Dermis blood vessel endothelial cell (primary cell): Measurements from ENCODE around the gene TSPEAR. TPM values are rescaled to one million over a fixed set of nuclear protein-coding genes. Genes with fewer than 3 reads are reported as not detected.
"Not testable (repeated sequence)": the region's sequence is repeated elsewhere in the genome, so short reads cannot be mapped to it uniquely, and the experiment has no call there.

Experiments used
- DNase-seq: peaks from one replicate; pipeline ENCODE4 v3.0.0; 2010
- total RNA-seq: library from RNA; depleted of rRNA; stranded (reverse); fragments of >200 nt; gene quantifications from 2 replicates; pipeline ENCODE4 v1.2.3, GENCODE V29; 2014

The TSPEAR gene
- total RNA-seq, 1 donor from 2014 or later = 1.0 TPM

DNA sequence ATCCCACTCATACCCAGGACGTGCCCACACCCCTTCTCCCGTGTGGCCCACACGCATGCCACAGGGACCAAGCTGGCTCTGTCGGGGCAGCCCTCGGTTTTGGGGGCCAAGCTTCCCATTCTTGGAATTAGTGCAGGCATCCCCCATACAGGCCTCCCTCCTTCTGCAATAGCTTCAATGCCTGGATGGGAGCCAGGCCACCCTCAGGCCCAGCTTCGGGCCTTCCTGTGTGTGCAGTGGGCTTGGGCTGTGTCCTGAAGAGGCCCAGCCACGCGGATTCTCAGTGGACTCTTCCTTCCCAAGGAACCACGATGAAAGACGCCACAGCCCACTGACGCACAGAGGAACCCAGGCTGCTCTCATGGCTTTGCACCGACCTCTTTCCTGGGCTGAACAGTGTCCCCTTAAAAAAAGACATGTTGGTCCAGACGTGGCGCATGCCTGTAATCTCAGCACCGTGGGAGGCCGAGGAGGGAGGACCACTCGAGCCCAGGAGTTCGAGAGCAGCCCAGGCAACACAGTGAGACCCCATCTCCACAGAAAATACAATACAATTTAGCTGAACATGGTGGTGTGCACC, 61.8 kb downstream of the TSPEAR start:
- no peak for DNase-seq

DNA sequence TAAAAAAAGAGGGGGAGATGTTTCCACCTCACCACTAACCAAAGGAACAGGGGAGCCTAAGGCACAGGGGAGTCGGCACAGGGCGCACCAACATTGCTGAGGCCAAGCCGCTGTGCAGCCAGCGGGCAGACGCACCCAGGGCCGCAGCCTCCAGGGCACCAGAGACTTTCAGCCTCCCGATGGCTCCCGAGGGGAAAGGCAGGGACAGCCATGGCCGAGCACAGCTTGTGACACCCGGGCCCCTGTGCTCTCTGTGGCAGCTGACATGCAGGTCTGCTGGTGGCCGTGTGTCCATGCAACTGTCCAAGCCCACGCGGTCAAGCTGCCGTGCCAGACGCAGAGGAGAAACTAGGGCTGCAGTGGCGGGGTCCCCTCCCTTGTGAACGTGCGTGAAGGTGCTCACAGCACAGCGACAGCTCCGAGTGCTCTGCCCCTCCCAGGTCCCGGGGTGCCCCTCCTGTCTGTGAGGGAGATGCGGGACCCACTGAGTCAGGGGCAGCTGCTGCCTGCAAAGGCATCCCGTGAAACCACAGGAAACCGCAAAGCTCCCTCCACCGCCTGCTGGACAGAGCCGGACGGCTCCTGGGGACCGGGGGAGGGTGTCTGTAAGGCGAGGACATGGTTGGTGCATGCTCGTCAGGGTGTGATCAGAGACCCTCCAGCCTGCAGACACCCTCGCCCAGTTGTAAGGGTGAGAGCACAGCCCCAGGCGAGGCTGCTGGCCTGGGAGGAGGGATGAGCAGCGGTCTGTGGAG, 62.6 kb downstream of the TSPEAR start:
- DNase-seq = no peak

DNA sequence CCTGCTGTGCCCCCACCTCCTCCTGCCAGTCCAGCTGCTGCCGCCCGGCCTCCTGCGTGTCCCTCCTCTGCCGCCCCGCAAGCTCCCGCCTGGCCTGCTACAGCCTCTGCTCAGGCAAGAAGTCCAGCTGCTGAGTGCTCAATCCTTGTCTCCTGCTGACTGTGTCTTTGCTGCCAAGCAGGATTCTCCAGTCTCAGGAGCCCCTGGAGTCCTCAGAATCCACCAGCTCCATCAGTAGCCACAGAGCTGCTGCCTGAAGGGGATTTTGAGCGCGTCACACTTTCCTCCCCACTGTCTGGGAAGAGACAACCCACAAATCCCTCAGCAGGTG, 64.2 kb downstream of the TSPEAR start:
- no peak for DNase-seq

DNA sequence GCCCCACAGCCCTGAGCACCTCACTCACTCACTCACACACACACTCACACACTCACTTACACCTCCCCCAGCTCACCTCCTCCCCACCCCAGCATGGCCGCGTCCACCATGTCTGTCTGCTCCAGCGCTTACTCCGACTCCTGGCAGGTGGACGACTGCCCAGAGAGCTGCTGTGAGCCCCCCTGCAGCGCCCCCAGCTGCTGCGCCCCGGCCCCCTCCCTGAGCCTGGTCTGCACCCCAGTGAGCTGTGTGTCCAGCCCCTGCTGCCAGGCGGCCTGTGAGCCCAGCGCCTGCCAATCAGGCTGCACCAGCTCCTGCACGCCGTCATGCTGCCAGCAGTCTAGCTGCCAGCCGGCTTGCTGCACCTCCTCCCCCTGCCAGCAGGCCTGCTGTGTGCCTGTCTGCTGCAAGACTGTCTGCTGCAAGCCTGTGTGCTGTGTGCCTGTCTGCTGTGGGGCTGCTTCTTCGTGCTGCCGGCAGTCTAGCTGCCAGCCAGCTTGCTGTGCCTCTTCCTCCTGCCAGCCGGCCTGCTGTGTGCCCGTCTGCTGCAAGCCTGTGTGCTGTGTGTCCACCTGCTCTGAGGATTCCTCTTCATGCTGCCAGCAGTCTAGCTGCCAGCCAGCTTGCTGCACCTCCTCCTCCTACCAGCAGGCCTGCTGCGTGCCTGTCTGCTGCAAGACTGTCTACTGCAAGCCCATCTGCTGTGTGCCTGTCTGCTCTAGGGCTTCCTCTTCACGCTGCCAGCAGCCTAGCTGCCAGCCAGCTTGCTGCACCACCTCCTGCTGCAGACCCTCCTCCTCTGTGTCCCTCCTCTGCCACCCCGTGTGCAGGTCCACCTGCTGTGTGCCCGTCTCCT, 64.8 kb downstream of the TSPEAR start, which contains the start of gene KRTAP10-11:
Gene KRTAP10-11 (plus strand): TSS at position 49 of the 856 bp plus-strand sequence. CDS start 45 bp downstream, at position 94.
- not testable (repeated sequence) for DNase-seq

DNA sequence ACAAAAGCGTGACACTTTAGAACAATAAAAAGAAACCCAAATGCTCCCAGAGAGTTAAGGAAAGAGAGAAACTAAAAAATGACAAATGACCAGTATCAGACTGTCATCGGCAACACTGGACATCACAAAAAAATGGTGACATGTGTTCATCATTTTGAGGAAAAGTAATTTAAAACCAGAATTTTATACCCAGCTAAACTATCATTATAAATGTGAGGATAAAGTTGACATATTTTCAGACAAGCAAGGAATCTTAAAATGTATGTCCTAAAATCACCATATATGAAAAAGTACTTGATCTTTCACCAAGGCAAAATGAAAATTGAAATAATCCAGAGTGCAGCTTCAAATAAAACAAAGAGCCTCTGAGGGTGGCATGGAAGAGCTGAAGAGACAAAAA, 66.5 kb downstream of the TSPEAR start:
- DNase-seq = no peak

DNA sequence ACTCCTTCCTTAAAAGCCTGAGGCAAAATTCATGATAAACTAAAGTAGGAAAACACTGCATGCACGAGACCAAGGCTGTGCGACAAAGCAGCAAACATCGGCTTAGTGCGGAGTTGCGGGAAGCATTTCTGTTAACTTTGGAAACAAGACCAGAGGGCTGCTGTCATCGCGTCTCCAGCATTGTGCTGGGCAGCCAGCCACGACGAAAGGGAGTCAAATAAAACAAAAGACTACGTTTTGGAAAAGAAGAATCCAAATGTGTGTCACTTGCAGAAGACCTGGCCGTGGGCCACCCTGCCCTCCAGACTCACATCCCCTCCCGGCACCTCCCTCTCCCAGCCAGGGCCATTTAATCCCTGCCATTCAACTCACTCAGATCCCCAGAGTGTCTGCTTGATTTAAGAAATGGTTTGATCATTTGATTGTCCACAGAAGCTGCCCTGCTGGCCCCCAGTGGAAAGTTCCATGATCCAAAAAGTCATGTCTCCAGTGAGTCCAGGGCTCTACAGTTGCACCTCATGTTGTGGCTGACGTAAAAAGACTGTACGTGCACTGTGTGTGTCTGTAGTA, 67.5 kb downstream of the TSPEAR start:
- DNase-seq = no peak

DNA sequence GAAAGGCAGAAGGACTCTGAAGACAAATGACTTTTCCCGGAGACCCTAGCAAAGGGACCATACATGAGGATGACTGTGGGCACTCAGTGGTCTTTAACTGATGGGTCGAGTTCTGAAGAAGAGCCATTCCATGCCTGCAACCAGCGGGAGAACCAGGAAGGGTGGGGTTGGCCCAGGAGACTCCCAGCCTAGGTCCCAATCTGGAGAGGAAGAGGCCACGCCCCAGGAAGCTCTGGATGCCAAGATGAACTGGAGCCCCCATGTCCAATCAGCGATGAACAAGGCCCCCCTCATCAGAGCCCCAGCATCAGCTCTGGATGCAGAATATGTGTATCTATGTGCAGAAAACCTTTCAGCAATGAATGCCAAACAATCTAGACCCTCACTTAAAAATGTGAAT, 70.6 kb downstream of the TSPEAR start:
- DNase-seq = no peak

DNA sequence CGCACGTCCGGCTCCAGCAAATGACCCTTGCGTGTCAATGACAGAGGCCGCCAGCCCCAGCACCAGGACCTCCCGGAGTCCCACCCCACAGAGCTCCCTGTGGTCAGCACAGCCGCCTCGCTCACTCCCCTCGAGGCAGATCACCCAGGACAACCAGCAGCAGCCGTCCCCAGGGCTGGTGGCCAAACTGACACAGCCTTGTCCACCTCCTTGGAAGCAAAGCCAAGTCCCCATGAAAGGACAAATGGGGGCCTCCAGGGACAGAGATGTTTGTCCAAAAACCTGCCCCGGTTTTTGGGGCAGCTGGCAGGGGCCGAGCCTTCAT, 72.1 kb downstream of the TSPEAR start:
- no peak for DNase-seq

DNA sequence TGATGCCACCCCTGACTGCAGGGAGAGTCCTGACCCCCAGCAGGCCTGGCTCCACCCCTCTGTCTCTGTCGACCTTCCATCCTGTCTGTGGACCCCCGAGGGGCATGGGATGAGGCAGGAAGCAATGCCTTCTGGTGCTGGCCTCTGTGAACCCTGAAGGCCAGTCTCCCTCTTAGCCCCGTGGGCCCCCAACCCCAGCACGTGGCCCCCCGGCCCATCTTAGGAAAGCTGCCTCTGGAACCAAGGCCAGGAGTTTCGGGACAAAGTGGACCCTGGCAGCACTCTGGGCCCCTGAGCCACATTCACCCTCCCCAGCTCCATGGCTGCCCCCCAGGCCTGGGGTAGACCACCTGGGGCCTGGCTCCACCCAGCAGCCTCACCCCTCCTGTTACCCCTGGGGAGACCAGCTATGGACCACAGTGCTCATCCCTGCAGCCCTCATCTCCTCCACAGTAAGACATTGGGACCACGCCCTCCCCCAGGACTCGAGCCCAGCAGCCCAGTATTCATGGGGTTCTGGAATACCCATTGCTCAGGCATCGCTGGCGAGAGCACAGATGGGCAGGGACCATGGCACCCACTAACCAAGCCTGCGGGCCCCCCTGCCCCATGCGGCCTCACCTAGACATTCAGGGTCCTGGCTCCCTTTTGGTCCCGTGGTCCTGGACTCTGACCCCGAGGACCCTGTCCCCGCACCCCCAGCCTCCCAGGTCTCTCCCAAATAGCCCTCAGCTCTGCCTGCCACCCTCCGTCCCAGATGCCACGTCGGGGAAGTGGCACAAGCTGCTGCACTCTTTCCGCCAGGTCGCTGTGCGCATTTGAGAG, 72.7 kb downstream of the TSPEAR start:
- not testable (repeated sequence) for DNase-seq

DNA sequence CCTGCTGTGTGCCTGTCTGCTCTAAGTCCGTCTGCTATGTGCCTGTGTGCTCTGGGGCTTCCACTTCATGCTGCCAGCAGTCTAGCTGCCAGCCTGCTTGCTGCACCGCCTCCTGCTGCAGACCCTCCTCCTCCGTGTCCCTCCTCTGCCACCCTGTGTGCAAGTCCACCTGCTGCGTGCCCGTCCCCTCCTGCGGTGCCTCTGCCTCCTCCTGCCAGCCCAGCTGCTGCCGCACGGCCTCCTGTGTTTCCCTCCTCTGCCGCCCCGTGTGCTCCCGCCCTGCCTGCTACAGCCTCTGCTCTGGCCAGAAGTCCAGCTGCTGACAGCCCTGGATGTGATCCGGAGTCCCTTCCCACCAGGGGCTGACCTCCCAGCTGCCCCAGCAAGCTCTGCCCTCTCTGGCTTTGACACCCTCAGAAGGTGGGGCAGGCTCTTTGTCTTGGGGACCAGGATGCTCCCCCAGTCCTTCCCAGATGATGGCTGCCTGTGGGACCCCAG, 73.5 kb downstream of the TSPEAR start:
- DNase-seq = not testable (repeated sequence)

DNA sequence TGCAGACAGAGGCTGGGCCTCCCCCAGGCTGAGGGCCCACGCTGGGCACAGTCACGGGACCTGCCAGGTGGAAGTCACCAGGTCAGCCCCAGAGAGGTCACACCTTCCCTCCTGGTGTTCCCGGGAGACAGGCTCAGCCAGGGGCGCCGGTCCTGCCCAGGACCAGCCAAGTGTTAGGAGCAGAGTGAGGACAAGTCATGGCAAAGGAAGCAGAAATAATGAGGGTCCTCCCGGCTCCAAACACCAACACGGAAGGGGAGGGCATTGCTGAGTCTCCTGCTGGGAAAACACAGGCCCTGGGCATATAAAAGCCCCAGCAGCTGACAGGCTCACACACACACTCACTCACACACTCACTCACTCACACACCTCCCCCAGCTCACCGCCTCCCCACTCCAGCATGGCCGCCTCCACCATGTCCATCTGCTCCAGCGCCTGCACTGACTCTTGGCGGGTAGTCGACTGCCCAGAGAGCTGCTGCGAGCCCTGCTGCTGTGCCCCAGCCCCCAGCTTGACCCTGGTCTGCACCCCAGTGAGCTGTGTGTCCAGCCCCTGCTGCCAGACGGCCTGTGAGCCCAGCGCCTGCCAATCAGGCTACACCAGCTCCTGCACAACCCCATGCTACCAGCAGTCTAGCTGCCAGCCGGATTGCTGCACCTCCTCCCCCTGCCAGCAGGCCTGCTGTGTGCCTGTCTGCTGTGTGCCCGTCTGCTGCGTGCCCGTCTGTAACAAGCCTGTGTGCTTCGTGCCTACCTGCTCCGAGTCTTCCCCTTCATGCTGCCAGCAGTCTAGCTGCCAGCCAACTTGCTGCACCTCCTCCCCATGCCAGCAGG, 74.1 kb downstream of the TSPEAR start, which contains the start of gene KRTAP10-10:
Gene KRTAP10-10 (plus strand): TSS at position 339 of the 833 bp plus-strand sequence. CDS start 62 bp downstream, at position 401.
- no peak for DNase-seq

DNA sequence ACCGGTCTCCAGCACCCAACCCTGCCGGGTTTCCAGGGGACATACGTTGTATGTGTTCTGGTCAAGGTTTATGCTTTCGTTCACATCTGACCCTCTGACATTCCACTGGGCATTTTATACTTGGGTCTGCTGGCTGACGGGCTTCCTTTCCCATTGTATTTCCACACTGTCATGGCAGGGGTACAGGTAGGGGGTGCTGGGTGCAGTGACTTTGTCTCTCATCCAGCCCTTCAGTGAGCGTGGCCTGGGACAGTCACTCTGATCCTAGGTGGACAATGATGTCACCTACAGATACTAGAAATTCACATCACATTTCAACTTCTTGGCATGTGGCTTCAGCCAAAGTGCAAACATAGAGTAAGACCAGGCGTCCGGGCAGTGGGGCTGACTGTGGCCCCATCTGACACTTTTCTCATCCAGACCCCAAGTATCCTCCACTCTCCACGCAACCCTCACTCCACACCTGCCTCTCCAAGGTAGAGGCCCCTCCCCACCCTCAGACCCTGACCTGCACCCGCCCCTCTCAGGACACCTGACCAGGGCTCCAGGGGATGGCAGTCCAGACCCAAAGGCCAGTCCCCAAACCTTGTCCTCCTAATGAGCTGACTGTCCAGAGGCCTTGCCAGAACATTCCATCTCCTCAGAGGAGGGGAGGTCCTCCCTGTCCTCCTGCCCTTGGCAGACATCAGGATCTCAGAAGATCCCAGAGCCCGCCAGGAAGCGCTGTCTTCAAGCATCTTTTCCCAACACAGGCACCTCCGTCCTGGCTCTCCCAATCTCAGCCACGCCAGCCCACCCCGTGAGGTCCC, 75.0 kb downstream of the TSPEAR start:
- no peak for DNase-seq

DNA sequence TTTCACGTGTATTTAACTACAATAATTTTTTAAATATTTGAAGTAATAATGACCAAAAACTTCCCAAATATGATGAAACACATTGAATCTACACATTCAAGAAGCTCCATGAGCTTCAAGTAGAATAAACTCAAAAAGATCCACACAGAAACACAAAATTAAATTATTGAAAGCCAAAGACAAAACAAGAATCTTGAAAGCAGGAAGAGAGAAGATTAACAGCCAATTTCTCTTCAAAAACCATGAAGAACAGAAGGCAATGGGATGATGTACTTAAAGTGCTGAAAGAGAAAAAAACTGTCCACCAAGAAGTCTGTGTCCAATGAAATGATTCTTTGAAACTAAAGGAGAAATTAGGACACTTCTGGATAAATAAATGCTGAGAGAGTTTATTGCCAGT, 79.3 kb downstream of the TSPEAR start:
- DNase-seq = no peak

DNA sequence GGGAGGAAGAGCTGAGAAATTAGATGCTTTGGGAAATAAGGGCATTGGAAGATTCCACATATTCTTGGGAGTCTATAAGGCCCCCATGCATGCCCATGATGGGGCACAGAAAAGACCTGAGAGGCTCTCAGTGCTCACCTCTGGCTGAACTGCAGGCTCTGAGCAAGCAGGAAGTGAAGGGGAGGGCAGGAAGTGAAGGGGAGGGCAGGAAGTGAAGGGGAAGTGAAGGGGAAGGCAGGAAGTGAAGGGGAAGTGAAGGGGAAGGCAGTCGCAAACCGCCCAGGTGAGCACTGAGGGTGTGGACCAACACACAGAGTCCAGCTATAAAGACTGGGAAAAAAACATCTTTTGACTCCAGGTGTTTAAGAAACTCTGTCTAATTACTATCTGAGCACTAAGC, 80.9 kb downstream of the TSPEAR start:
- no peak for DNase-seq

DNA sequence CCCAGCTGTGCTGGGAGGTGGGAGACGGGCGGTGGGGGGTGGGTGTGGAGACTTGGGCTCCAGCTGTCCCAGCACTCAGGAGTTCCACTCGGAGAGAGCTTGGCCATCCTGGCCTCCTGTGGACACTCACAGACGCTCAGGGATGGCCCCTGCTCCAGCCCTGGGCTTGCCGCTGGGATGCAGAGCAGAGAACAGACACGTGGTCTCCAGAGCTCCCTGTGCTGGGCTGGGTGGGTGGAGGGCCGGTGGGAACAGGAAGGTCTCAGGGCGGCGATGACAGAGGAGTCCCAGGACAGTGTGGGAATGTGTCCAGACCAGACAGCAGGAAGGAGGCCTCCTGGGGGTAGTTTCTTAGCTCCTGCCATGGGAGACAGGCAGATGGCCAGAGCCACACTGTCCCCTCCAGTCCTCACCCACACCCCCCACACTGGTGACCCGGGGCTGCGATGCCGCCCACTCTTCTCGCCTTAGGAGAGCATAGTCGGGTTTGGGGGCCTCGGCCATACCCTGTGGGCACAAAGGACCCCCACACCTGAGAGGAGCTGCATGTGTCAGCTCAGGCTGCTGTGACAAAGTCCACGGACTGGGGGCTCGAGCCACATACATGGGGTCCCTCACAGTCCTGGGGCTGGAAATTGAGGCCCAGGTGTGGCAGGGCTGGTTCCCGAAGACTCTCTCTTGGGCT, 82.5 kb downstream of the TSPEAR start:
- no peak for DNase-seq

DNA sequence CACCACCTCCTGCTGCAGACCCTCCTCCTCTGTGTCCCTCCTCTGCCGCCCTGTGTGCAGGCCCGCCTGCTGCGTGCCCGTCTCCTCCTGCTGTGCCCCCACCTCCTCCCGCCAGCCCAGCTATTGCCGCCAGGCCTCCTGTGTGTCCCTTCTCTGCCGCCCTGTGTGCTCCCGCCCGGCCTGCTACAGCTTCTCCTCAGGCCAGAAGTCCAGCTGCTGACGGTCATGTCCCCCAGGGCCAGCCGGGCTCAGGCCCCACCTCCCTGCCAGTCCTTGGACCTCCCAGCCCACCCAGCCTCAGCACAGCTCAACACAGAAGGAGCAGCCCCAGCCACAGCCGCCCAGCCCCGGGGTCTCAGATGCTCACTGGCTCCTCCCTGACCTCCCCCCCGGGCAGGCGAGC, 83.5 kb downstream of the TSPEAR start:
- DNase-seq = not testable (repeated sequence)

DNA sequence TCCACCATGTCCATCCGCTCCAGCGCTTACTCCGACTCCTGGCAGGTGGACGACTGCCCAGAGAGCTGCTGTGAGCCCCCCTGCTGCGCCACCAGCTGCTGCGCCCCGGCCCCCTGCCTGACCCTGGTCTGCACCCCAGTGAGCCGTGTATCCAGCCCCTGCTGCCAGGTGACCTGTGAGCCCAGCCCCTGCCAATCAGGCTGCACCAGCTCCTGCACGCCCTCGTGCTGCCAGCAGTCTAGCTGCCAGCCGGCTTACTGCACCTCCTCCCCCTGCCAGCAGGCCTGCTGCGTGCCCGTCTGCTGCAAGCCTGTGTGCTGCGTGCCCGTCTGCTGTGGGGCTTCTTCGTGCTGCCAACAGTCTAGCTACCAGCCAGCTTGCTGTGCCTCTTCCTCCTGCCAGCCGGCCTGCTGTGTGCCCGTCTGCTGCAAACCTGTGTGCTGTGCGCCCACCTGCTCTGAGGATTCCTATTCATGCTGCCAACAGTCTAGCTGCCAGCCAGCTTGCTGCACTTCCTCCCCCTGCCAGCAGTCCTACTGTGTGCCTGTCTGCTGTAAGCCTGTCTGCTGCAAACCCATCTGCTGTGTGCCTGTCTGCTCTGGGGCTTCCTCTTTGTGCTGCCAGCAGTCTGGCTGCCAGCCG, 84.1 kb downstream of the TSPEAR start:
- not testable (repeated sequence) for DNase-seq

DNA sequence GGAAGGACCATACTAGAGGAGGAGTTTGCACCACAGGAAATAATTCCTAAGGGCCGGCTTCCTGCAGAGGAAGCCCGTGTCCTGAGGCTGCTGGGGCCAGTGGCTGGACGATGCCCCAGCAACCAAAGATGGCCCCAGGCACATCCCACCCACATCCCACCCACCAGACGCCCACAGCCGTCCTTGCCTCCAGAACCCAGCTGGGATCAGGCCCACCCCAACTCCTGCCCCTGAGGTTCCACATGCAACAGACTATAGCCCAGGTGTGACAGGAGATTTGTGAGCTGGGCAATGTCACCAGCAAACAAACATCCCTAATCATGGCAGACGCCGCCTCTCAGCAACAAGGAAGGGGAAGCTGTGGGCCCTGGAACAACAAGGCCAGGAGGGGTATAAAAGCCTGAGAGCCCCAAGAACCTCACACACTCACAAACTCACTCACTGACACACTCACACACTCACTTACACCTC, 84.7 kb downstream of the TSPEAR start, which contains the start of gene KRTAP10-9:
Gene KRTAP10-9 (plus strand): TSS at position 421 of the 471 bp plus-strand sequence. CDS start 79 bp downstream, outside the sequence.
- no peak for DNase-seq

DNA sequence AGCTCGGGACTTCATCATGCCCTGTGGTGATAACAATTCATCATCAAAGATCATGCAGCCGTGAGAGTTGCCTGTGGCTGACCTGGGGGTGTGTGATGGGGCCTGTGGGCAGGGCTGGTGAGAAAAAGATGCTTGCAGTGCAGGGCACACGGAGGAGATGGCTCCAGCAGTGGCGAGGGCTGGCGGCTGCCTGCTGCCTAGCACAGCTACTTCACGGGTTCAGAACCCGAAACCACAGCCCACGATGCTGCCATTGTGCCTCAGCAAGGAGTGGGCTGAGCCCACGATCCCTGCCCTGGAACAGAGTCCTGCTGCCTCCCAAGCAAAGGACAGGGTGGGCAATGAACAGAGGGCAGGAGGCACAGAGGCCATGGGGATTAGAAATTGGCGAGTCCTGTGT, 85.1 kb downstream of the TSPEAR start:
- no peak for DNase-seq
